Parathyroid adenoma (tissue), 2 donors: ENCODE results near the gene CYSTM1.

Experiments used
- H2AFZ ChIP-seq: fragments of 300-600 bp; sonication (generic); one replicate; pipeline ENCODE4 v1.7.0; 2017; ENCODE audit warnings: antibody characterized with exemption, mild to moderate bottlenecking
- H3K27ac ChIP-seq: fragments of 300-600 bp; sonication (generic); one replicate; pipeline ENCODE4 v1.7.0; 2017
- H3K27me3 ChIP-seq: fragments of 300-600 bp; sonication (generic); one replicate; pipeline ENCODE4 v1.7.0; 2017; ENCODE audit warnings: low read length; ENCODE audit not compliant: control insufficient read depth, insufficient read depth
- H3K36me3 ChIP-seq: fragments of 300-600 bp; sonication (generic); one replicate; pipeline ENCODE4 v1.7.0; 2017; ENCODE audit warnings: low read length; ENCODE audit not compliant: control insufficient read depth, insufficient read depth
- H3K4me1 ChIP-seq: fragments of 300-600 bp; sonication (generic); one replicate; pipeline ENCODE4 v1.7.0; 2017; ENCODE audit warnings: control low read depth
- H3K4me2 ChIP-seq: fragments of 300-600 bp; sonication (generic); one replicate; pipeline ENCODE4 v1.7.0; 2017; ENCODE audit warnings: low read length
- H3K4me3 ChIP-seq: fragments of 300-600 bp; sonication (generic); one replicate; pipeline ENCODE4 v1.7.0; 2017; ENCODE audit warnings: low read depth, low read length
- H3K79me2 ChIP-seq: fragments of 300-600 bp; sonication (generic); one replicate; pipeline ENCODE4 v1.7.0; 2017; ENCODE audit warnings: control low read depth
- H3K9ac ChIP-seq: fragments of 300-600 bp; sonication (generic); one replicate; pipeline ENCODE4 v1.7.0; 2017; ENCODE audit warnings: mild to moderate bottlenecking
- H3K9me3 ChIP-seq: fragments of 300-600 bp; sonication (generic); one replicate; pipeline ENCODE4 v1.7.0; 2017; ENCODE audit warnings: low read length; ENCODE audit not compliant: control insufficient read depth
- CTCF ChIP-seq: fragments of 300-600 bp; sonication (generic); IDR thresholded peaks from one replicate; pipeline ENCODE4 v1.7.0; 2017; ENCODE audit warnings: antibody characterized with exemption, mild to moderate bottlenecking
- donor health status: primary hyperparathyroidism.

The CYSTM1 gene

GRCh38 chr5:140159014-140159927 is 15.7 kb upstream of the CYSTM1 start:
- peaks cover 3% of the 10 kb centered on the region for H3K79me2 ChIP-seq
- H3K4me2 ChIP-seq: no peak overlapping the region
- no peaks in the 10 kb centered on the region for H3K27me3 ChIP-seq
- H2AFZ ChIP-seq: no peak overlapping the region
- TF ChIP-seq CTCF: no peak
- H3K4me3 ChIP-seq: no peak overlapping the region
- H3K27ac ChIP-seq: no peak overlapping the region
- no peaks in the 10 kb centered on the region for H3K36me3 ChIP-seq
- H3K9me3 ChIP-seq: no peaks in the 10 kb centered on the region
- no peak overlapping the region for H3K9ac ChIP-seq
- H3K4me1 ChIP-seq: peaks cover 4% of the 10 kb centered on the region

- Histone ChIP-seq H3K9ac (no peak overlapping the region), H2AFZ (no peak overlapping the region), H3K4me3 (no peak overlapping the region), H3K79me2 (no peaks in the 10 kb centered on the region), H3K36me3 (no peaks in the 10 kb centered on the region), H3K4me2 (no peak overlapping the region), H3K4me1 (peaks cover 4% of the 10 kb centered on the region), H3K9me3 (no peaks in the 10 kb centered on the region), H3K27ac (no peak overlapping the region), H3K27me3 (no peaks in the 10 kb centered on the region)
- TF ChIP-seq CTCF: no peak
These were observed 12.7 kb upstream of the CYSTM1 start for GRCh38 chr5:140162275-140162674.

- Histone ChIP-seq H3K4me2 (no peak overlapping the region), H3K4me3 (no peak overlapping the region), H3K4me1 (peaks cover 4% of the 10 kb centered on the region), H3K27me3 (no peaks in the 10 kb centered on the region), H2AFZ (no peak overlapping the region), H3K9ac (no peak overlapping the region), H3K36me3 (no peaks in the 10 kb centered on the region), H3K9me3 (no peaks in the 10 kb centered on the region), H3K27ac (no peak overlapping the region), H3K79me2 (no peaks in the 10 kb centered on the region)
- no peak for TF ChIP-seq CTCF
These were observed 12.2 kb upstream of the CYSTM1 start for GRCh38 chr5:140162781-140163180.

- H3K9ac ChIP-seq: no peak overlapping the region
- H3K36me3 ChIP-seq: no peaks in the 10 kb centered on the region
- peaks cover 4% of the 10 kb centered on the region for H3K4me1 ChIP-seq
- H3K27me3 ChIP-seq: no peaks in the 10 kb centered on the region
- no peak overlapping the region for H3K4me2 ChIP-seq
- no peak for TF ChIP-seq CTCF
- no peak overlapping the region for H3K4me3 ChIP-seq
- H3K27ac ChIP-seq: no peak overlapping the region
- no peak overlapping the region for H2AFZ ChIP-seq
- H3K79me2 ChIP-seq: no peaks in the 10 kb centered on the region
- no peaks in the 10 kb centered on the region for H3K9me3 ChIP-seq
These were observed 9.7 kb upstream of the CYSTM1 start for GRCh38 chr5:140165101-140165922.
